Central memory CD4-positive, alpha-beta T cell (primary cell): ENCODE data around the gene HMG20B.

Experiments
- DNase-seq: peaks from one replicate; pipeline ENCODE4 v3.0.0; 2022

Gene HMG20B

DNA sequence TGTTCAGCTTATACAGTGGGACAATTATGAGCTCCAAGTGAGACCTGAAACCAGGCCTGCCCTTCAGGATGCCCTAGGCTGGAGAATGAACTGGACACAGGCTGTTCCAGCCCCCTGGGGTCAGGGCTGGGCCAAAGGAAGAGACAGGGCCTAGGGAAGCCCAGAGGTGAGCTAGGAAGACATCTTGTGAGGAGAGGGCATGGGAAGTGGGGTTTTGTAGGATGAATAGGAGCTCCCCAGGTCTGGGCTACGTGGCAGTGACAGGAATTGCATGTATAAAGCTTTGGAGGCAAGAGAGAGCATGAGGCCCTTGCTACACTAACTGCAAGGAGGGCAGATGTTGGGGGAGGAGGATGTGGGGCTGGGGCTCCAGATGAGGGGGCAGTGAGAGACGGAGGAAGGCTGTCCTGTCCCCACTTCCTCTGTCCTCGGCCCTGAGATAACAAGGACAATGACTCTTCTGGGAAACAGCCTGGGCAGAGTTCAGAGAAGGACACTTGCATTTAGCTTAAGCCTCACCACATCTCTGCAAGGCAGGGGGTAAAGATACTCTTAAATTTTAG is 35.4 kb downstream of the HMG20B start:
- no peak for DNase-seq

GRCh38 chr19:3608750-3609322 is 36.1 kb downstream of the HMG20B start:
- DNase-seq: no peak

- no peak for DNase-seq
Observed at GRCh38 chr19:3609779-3610719, 37.3 kb downstream of the HMG20B start.

GRCh38 chr19:3610745-3611717 is 38.3 kb downstream of the HMG20B start:
- no peak for DNase-seq

DNA sequence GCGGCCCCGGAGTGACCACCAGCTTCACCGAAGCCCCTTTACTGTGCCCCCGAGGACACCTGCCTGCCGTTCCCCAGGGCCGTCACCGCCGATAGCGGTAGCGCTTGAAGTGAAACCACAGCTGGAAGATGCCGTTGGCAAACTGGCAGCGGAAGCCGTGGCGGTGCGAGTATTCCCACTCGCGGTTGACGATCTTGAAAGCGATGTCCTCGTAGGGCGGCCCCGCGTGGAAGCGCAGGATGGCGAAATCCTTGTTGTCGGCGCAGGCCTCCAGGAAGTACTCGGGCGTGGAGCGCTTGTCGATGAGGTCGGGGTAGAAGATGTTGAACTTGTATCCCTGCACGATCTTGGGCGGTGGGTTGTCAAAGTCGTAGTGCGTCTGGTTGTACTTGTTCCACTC is 39.1 kb downstream of the HMG20B start:
- no peak for DNase-seq

DNA sequence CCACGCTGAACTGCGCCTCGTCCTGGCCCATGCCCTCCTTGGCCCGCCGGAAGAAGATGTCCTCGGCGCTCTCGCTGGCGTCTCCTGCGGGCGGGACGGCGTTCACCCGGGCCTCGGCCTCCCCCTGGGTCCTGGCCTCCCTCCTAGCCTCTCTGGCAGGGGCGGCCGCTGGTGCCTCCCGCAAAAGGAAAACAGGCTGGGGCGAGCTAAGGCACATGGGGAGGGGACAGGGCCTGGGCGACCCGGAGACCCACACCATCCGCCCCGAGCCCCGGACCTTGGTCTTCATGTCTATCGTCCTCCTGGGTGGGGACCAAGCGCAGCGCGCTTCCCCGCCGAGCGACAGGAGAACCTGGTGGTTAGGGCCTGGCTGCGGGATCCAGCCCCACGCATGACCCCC is 39.6 kb downstream of the HMG20B start:
- DNase-seq: no peak

DNA sequence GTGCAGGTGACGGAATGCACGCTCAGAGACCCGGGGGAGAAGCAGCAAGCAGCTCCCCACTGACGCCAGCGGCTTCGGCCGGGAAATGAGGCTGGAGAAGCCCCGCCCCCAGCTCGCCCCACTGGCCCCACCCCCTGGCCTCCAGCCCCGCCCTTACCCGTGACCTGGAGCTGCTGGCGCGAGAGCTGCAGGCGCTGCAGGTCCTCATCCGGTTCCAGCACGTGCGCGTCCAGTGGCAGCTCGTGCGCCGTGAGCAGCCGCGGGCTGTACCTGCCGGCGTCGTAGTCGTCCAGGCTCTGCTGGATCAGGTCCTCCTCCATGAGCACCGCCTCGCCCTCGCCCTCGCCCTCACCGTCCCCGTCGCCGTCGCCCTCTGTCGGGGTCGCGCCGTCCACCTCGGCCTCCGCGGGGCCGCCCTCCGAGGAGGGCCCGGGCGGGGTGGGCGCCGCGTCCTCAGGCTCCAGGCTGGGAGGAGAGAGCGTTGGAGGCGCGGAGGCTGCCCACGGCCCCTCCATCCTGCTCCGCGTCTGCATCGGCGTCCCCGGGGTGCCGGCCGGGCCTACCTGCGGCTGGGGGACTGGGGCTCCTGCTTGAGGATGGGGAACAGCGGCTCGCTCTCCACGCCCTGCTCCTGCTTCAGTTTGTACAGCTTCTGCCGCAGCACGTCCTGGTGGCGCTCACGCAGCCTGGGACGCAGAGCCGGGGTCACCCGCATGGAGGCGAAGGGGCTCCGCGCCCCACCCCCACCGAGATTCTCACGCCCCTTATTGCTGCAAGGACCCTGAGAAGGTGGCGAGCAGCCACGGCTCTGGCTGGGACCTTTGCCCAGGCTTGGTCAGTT is 40.4 kb downstream of the HMG20B start:
- no peak for DNase-seq

DNA sequence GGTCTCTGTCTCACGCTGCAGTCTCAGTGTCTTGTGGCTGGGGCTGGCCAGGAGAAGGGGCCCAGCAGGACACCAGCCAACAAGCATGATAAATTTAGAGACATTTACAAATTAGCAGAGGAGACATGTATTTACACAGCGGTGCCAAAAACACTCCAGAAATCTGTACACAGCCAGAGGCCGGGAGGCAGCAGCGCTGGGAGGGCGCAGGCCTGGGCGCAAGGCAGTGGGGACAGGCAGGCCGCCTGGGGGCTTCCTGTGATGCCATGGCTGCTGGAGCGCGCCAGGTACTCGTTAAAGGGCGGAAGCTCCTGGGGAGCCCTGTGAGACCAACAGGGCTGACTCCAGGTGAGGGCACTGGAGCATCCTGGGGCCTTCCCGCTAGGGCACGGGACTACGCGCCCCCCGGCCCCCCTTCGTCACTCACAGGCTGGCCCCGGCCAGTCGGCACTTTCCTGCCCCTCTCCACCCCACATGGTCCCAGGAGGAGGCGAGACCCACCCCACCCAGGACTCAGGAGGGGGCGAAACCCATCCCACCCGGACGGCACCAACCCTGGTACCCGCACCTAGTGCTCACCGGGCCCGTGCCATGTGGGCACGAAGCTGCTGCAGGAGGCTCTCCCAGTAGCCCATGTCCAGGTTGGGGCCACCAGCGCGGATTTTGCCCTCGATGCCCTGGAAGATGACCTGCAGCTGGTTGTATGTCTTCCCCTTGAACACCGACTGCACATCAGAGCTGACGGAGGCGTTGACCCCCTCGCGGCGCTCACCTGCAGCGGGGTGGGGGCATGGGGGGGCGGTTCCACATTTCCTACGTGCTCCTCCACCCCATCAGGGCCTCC is 41.3 kb downstream of the HMG20B start:
- DNase-seq: no peak

GRCh38 chr19:3614858-3615505 is 42.2 kb downstream of the HMG20B start:
- DNase-seq: no peak

- no peak for DNase-seq
Observed at GRCh38 chr19:3615524-3616135, 42.9 kb downstream of the HMG20B start.

- no peak for DNase-seq
Observed at GRCh38 chr19:3617463-3617862, 44.7 kb downstream of the HMG20B start.

DNA sequence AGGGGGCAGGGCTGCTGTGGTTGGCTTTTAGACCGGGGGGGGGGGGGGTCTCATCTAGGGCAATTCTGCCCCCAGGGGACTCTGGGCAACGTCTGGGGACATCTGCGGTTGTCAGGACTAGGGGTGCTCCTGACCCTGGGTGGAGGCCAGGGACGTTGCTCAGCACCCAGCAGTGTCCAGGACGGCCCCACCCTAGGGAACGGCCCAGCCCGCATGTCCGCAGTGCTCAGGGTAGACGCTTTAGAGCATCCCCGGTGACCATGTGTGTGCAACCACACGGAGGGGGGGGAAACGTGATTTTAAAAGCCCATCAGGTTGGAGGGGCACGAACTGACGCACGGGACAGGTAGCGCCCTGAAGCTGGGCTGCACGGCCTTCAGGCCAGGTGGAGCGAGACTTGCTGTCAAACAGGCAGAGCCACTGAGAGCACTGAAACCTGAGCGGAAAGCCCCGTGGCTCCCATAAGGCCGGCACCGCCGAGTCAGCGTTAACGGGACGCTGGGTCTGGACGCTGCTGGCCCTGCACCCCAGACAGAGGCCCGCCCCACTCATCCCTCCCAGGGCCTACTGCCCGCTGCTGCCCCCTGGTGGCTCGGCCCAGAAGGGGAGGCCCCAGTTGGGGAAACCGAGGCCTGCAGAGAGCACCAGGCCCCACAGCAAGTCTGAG is 45.5 kb downstream of the HMG20B start:
- DNase-seq: peak; percentile 28

- DNase-seq: no peak
Observed at GRCh38 chr19:3618811-3619630, 46.3 kb downstream of the HMG20B start.

- DNase-seq: no peak
Observed at GRCh38 chr19:3619631-3620012, 46.9 kb downstream of the HMG20B start.

GRCh38 chr19:3620145-3620816 is 47.5 kb downstream of the HMG20B start:
- DNase-seq: no peak

DNA sequence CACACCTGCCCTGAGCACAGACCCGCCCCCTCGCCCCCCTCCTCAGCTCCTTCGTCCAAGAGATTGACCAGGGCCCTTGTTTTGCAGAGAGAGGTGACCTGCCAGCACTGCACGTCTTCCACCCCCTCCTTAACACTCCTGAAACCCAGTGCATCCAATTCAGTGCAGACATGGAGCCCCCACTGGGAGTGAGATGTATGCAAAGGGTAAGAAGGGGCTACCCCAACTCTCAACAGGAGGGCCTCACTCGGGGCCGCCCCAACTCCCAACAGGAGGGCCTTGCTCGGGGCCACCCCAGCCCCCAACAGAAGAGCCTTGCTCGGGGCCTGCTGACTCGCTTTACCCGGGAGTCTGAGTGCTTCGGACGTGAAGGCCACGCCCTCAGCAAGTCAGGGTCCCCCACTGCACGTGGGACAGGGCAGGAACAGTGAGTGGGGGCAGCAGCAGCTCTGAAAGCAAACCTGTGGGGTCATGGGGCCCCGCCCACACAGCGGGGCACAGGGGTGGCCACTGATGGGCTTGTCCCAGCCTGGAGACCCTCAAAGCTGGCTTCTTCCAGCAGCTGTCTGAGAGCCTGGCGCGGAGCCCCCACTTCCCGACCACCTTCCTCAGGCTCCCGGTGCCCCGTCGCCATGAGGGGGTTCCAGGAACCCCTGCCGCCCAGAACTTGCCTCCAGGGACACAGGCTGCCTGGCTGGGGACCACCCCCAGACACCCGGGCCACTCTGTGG is 48.2 kb downstream of the HMG20B start:
- DNase-seq: no peak

- no peak for DNase-seq
Observed at GRCh38 chr19:3621689-3622088, 48.9 kb downstream of the HMG20B start.
